ENCODE measurements around the gene OR2V1.
"Not testable (repeated sequence)": the region's sequence is repeated elsewhere in the genome, so short reads cannot be mapped to it uniquely, and the experiment has no call there.

Gene OR2V1

DNA sequence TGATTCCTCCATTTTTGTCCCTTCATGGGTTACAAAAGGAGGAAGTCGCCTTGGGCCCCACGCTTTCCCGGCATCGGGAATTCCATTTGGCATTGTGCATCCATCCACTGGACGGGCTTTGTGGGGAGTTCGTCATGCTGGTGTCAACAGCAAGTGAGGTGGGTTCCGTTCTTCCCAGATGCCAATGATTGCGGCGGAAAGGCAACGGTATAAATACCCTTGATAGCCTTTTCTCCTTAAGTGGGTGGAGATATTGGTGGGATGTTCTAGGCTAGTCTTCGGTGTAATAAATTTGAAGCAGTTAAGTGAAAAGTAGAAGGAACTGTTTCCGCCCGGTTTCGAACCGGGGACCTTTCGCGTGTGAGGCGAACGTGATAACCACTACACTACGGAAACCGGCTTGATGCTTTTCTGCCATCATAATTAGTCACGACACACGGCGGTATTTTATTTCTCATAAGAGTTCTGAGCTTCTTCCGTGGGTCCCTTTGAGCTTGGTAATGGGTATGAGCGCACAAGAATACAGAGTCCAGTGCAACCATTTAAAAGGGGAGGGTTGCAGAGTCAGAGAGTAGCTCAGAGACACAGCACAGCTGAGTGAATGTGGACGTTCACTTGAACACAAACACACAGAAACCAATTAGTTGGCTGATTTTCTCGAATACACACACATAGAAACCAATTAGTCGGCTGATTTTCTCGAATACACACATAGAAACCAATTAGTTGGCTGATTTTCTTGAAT is 28.9 kb downstream of the OR2V1 start:
- not testable (repeated sequence) for DNase-seq (ENCODE audit: low read depth)

DNA sequence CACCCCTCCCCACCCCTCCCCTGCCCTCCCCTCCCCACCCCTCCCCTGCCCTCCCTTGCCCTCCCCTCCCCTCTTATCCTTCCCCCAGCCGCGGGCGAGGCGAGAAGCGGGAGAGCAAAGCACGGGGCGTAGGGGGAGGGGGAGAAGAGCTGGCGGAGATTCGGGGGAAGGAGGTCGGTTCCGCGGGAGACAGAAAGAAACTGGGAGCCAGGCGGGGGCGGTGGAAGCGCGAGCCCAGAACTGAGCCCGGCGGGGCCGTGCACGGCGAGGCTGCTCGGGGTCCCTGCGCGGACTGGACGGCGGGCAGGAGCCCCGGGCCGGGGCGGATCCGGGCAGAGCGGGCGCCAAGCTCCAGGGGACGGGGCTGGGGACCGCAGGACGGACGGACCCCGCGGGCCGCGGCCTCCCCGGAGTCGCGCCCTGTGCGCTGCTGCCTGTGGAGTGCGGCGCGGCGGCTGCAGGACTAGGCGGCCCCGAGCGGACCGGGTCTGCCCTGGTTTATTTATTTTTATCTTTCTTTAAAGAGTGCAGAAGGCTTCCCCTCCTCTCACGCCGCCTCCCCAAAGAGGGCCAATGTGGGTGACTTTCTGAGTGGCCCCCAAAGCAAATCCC is 29.8 kb downstream of the OR2V1 start:
- DNase-seq (ENCODE audit: low read depth) = not testable (repeated sequence)

DNA sequence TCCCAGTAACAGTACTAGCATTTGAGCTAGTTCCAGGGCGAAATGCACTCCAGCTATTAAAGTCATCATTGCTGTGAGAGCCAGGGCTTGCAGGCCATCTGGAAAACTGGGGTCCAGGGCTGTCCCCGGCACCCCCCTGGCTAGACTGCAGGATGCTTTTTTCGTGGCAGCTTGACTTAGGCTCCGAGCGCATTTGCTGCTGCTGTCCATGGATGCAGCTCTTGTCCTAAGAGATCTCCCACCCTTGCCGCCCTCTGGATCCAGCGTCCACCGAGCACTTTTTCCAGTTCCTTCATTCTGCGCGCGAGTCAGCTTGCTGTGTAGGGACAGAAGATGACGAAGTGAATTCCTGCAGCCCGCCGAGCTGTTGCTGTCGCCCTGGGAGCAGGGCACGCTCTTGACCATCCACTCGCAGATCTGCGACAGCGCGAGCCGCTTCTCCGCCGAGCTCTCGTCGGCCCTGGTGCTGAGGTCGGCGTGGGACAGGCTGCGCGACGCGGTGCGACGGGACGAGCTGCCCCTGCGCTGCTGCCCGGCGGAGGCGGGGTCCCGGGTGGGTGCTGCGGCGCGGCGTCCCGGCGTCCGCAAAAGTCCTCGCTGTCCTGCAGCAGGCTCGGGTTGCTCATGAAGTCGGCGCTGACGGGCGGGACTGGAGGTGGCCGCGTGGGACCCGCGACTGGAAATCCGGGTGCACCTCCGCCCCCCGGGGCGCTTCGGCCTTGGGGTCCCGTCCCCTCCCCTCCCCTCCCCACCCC is 30.7 kb downstream of the OR2V1 start:
- DNase-seq (ENCODE audit: low read depth) = no peak

DNA sequence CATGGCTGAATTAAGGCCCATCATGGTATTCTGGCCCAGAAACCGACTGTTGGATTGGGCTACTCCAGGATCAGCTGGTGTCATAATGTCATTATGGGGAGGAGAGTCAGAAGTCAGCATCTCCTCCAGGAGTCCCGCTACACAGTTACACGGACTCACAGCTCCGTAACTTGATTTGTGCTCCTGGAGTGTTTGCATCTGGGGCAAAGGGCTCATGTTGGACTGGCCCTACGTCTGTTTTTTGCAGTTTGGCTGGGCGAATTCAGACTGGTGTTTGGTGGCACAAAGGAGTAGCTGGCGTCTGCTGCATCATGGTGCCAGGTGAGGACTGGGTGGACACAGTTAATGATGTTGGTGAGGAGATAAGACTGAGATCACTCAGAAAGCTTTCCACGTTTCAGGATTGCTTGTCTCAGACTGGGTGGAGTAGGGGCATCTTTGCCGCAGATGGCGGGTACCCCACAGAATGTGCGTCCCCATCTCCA is 31.3 kb downstream of the OR2V1 start:
- no peak for DNase-seq (ENCODE audit: low read depth)

DNA sequence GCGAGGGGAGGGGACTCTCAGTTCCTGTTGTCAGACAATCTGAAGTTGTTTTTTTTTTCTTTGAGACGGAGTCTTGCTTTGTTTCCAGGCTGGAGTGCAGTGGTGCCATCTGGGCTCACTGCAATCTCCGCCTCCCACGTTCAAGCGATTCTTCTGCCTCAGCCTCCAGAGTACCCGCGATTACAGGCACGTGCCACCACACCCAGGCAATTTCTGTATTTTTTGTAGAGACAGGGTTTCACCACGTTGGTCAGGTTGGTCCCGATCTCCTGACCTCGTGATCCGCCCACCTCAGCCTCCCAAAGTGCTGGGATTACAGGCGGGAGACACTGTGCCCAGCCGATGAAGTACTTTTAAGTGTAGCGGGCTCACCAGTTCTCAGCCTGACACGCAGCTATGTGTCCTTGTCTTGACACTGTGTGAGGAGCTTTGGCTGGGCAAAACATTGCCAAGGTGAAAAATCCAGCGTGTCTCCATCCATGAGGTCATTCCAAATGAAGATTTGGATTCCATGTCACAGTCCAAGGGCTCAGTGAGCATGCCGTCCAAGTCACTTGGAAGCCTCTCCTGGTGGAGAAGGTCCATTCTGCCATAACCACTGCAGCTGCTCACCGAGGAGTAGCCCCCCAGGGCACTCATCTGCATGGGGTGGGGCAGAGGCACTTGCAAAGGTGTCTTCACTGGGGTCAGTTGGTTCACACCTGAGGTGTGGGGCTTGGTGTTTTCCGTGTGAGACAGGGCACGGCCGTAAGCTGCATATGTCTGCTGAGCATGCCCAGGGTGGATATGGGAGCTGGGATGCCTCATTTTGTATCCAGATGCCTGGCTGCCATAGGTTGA is 32.0 kb downstream of the OR2V1 start:
- no peak for DNase-seq (ENCODE audit: low read depth)

DNA sequence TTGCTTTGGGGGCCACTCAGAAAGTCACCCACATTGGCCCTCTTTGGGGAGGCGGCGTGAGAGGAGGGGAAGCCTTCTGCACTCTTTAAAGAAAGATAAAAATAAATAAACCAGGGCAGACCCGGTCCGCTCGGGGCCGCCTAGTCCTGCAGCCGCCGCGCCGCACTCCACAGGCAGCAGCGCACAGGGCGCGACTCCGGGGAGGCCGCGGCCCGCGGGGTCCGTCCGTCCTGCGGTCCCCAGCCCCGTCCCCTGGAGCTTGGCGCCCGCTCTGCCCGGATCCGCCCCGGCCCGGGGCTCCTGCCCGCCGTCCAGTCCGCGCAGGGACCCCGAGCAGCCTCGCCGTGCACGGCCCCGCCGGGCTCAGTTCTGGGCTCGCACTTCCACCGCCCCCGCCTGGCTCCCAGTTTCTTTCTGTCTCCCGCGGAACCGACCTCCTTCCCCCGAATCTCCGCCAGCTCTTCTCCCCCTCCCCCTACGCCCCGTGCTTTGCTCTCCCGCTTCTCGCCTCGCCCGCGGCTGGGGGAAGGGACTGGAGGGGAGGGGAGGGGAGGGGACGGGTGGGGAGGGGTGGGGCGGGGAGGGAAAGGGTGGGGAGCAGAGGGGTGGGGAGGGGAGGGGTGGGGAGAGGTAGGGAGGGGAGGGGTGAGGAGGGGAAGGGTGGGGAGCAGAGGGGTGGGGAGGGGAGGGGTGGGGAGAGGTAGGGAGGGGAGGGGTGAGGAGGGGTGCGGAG is 33.0 kb downstream of the OR2V1 start:
- not testable (repeated sequence) for DNase-seq (ENCODE audit: low read depth)

DNA sequence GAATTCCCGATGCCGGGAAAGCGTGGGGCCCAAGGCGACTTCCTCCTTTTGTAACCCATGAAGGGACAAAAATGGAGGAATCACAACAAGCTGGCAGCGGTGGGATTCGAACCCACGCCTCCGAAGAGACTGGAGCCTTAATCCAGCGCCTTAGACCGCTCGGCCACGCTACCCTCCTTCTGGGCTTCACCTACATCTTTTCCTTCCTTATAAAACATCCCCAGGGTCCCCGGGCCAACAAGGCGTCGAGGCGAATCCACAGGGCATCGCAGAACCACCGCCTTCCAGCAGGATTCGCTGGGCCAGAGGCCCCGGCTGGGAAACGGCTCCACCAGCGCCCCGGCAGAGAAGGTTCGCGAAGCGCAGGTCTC is 33.6 kb downstream of the OR2V1 start:
- not testable (repeated sequence) for DNase-seq (ENCODE audit: low read depth)

DNA sequence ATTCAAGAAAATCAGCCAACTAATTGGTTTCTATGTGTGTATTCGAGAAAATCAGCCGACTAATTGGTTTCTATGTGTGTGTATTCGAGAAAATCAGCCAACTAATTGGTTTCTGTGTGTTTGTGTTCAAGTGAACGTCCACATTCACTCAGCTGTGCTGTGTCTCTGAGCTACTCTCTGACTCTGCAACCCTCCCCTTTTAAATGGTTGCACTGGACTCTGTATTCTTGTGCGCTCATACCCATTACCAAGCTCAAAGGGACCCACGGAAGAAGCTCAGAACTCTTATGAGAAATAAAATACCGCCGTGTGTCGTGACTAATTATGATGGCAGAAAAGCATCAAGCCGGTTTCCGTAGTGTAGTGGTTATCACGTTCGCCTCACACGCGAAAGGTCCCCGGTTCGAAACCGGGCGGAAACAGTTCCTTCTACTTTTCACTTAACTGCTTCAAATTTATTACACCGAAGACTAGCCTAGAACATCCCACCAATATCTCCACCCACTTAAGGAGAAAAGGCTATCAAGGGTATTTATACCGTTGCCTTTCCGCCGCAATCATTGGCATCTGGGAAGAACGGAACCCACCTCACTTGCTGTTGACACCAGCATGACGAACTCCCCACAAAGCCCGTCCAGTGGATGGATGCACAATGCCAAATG is 34.1 kb downstream of the OR2V1 start:
- DNase-seq (ENCODE audit: low read depth) = not testable (repeated sequence)

DNA sequence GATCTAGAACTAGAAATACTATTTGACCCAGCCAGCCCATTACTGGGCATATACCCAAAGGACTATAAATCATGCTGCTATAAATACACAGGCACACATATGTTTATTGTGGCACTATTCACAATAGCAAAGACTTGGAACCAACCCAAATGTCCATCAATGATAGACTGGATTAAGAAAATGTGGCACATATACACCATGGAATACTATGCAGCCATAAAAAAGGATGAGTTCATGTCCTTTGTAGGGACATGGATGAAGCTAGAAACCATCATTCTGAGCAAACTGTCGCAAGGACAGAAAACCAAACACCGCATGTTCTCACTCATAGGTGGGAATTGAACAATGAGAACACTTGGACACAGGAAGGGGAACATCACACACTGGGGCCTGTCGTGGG is 35.8 kb downstream of the OR2V1 start:
- DNase-seq (ENCODE audit: low read depth) = not testable (repeated sequence)

DNA sequence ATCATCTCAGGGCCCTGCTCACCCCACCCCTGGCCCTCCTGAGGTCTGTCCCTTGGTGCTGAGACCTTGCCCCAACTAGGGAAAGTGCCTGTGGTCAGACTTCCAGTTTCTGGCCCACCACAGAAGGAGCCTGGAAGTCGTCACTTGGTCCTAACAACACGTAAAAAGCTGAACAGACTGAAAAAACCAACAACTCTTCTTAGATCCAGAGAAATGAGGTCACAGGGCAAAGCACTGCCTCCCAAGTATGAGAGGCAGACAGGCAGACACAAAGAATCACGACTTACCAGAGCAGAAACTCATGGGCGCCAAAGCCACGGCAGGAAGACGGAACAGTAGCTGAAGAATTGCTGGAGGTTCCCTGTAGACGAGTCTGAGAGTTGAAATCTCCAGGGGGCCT is 38.5 kb downstream of the OR2V1 start:
- no peak for DNase-seq (ENCODE audit: low read depth)

DNA sequence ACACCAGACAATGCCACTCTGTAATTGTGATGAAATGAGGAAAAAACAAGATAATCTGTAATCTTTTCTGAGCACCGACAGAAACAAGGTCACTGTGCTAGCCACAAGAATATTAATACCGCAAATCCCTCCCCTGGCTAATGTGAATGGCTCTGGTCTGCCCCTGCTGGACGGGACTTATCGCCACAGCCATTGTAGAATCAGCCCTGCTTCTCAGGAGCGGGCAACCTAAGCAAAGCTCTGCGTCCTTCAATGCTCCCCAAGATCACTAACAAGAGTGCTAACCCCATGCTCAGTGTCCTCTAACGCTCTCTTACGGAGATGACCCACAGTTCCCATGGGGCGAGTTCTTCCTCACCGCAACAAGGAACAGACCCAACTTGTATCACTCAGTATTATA is 42.7 kb downstream of the OR2V1 start:
- DNase-seq (ENCODE audit: low read depth) = peak; percentile 10

DNA sequence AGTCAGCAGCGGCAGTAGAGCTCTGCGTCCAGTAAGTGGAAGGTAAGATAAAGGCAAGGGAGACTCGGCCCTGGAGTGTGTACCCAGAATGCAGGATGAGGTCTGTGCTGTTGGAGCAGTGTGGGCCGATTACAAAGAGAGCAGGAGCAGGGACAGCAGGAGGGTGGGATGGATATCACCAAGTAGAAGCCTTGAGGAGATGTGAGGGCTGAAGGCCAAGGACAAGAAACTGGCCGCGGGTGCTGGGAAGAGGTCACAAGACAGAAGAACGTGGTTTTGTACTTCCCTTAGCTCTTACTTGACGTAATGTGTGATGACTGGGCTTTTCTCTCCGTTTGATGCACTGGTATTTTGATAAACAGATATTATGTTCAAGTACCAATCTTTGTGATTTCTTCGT is 43.7 kb downstream of the OR2V1 start:
- no peak for DNase-seq (ENCODE audit: low read depth)

DNA sequence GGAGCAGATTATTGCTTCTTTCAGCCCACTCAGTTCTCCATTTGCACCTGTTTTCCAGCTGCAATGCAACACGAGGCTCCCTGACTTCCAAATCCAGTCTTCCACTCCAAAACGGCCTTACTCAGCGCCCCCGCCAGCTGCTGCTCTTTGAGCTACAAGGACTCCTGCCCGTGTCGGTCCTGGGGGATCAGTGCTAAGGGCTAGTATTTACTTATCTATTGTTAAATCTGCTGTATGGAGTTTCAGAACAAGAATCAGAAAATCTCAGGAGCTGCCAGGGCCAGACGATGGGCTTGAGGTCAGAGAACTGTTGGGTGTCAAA is 44.1 kb downstream of the OR2V1 start:
- DNase-seq (ENCODE audit: low read depth) = no peak

DNA sequence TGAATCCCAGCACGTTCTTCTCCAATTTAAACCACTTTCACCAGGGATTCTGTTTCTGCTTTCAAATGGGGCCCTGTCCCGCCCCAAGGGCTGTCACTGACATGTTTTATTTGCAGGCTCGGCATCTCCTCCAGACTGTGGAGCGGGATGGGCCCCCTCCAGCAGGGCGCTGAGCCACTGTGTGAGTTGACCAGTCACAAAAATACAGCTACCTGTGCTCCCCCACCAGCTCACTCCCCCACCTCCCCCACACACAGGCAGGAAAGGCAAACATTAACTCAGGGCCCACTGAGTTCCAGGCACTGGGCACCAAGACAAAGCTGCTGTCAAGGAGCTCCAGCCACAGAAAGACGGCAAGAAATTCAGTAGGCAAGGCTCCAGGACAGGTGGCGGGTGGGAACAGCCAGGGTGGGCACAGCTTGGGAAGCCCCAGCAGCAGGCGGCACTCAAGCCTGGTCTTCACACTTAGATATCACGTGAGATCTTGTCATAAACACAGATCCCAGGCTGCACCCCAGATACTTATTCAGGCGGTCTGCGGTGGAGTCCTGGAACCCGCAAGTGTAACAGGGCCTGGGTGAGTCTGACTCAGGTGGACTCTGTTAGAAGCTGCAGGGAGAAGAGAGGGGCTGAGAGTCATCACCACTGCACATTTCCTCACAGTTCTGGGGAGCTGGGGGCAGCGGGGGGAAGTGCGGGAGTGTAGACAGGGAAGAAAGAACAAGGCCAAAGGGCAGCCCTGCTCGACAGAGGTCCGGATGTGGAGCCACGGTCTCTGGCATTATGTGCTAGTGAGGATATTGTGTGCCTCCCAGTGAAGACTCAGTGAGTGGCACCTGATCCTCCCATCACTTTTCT is 44.7 kb downstream of the OR2V1 start:
- DNase-seq (ENCODE audit: low read depth) = peak; percentile 33

DNA sequence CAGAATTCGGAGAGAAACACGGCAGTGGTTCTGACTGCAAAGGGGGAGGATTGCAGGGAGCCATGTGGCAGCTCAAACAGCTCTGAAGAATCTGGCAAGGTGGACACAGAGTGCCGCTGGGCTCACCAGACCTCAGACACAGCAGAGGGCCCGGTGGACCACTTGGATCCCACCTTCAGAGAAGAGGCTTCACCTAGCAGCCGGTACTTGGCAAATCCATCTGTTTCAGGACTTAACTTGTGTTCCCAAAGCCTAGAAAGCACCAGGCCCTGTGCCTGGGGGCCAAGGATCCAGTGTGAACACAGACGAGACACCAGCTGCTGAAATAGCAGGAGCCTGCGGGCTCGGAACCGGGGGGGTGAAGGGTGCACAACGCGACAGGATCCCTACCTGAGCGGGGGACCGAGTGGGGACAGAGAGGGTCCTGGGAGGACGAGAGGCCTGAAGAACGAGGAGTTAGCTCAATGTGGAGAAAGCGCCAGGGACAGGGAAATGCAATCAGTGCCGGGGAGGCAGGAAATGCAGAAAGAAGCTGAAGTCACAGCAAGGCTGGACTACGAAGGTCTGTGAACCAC is 46.3 kb downstream of the OR2V1 start:
- DNase-seq (ENCODE audit: low read depth) = no peak

DNA sequence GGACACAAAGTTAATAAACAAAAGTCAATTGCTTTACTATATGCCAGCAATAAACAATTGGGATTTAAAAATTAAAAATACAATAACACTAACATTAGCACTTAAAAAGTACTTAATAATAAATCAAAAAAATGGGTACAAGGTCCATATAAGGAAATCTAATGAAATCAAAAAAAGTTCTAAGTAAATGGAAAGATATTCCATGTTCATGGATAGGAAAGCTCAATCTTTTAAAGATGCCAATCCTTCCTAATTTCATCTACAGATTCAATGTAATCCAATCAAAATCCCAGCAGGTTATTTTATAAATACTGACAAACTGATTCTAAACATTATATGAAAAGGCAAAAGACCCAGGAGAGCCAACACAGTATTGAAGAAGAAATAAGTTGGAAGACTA is 49.0 kb downstream of the OR2V1 start:
- DNase-seq (ENCODE audit: low read depth) = no peak

DNA sequence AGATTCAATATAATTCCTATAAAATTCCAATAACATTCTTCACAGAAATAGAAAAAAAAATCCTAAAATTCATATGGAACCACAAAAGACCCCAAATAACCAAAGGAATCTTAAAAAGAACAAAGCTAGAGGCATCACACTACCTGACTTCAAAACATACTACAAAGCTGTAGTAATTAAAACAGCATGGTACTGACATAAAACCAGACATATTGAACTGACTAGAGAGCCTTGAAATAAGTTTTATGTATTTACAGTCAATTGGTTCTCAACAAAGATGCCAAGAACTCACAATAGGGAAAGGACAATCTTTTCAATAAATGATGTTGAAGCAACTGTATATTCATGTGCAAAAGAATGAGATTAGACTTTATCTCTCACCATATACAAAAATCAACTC is 54.0 kb downstream of the OR2V1 start:
- DNase-seq (ENCODE audit: low read depth) = no peak

Data from amniotic epithelial cell (primary cell).